Measurements from ENCODE around the gene CPA4. TPM values are rescaled to one million over a fixed set of nuclear protein-coding genes. Genes with fewer than 3 reads are reported as not detected.

The CPA4 gene
- total RNA-seq, 1 donor from 2014 or later, result not detected

DNA sequence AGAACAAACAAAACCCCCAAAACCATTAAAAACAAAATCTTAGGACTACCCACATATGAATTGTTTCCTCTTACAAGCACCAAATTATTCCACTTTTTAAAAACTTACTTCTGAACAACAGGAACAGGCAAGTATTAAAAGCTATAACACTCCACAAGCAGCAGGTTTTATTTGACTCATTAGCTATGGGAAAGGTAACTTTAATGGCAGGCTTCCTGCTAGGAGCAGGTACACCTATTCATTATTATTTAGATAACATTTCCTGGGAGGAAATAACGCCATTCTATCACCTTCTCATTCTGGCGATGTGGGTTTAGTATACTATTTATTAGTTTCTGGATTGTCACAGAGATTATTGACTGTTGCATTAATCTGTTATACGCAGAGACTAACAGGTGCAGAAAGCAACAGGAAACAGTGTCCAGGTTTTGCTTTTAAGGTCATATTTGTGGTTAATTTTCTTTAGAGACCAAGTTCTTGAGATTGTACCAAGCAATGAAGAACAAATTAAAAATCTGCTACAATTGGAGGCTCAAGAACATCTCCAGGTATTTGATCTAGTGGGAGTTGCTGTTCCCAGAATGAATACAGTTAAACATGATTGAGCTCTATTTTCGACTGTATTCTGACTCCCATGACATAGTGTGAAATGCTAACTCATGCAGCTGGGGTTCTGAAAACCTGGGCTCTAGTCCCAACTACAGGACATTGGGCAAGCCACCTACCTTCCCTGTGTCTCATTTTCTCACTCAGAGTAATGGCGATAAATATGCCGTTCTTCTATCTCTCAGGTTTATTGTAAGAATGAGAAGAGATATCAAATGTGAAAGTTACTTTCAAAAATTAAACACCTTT, 24.3 kb upstream of the CPA4 start:
- no peak for TF ChIP-seq CTCF (IDR thresholded peaks at IDR 0.05)
- ATAC-seq, result no peak

GRCh38 chr7:130269318-130269694, 23.7 kb upstream of the CPA4 start:
- Histone ChIP-seq H3K27me3 (peaks cover 8% of the 10 kb centered on the region), H3K9me3 (no peaks in the 10 kb centered on the region), H3K4me3 (no peak overlapping the region), H3K36me3 (no peaks in the 10 kb centered on the region), H3K27ac (no peak overlapping the region), H3K4me1 (peaks cover 5% of the 10 kb centered on the region)
- DNase-seq, result no peak
- TF ChIP-seq CTCF (IDR thresholded peaks at IDR 0.05), result no peak
- no peak for ATAC-seq
- intact Hi-C loops (cut with DNase I), result no loop called here

More for the DNA sequence above, 24.3 kb upstream of the CPA4 start:
- Histone ChIP-seq H3K27me3 (peaks cover 8% of the 10 kb centered on the region), H3K36me3 (no peaks in the 10 kb centered on the region), H3K27ac (no peak overlapping the region), H3K9me3 (no peaks in the 10 kb centered on the region), H3K4me1 (peaks cover 5% of the 10 kb centered on the region), H3K4me3 (no peak overlapping the region)
- DNase-seq, result no peak
- intact Hi-C loops (cut with DNase I), result no loop called here

GRCh38 chr7:130270947-130271800, 21.8 kb upstream of the CPA4 start:
- H3K4me3 ChIP-seq, result no peak overlapping the region
- DNase-seq (no peak), ATAC-seq (no peak)
- H3K9me3 ChIP-seq, result no peaks in the 10 kb centered on the region
- H3K27ac ChIP-seq, result no peak overlapping the region
- no peaks in the 10 kb centered on the region for H3K36me3 ChIP-seq
- H3K27me3 ChIP-seq, result peaks cover 16% of the 10 kb centered on the region
- H3K4me1 ChIP-seq, result peaks cover 5% of the 10 kb centered on the region
- no peak for TF ChIP-seq CTCF (IDR thresholded peaks at IDR 0.05)
- intact Hi-C loops (cut with DNase I), result no loop called here

GRCh38 chr7:130272381-130273080, 20.4 kb upstream of the CPA4 start:
- Histone ChIP-seq H3K4me3 (peak overlapping the region; percentile 26), H3K4me1 (peaks cover 5% of the 10 kb centered on the region), H3K27ac (no peak overlapping the region), H3K9me3 (no peaks in the 10 kb centered on the region), H3K27me3 (peaks cover 16% of the 10 kb centered on the region), H3K36me3 (no peaks in the 10 kb centered on the region)
- intact Hi-C loops (cut with DNase I), result no loop called here
- DNase-seq, result no peak
- no peak for TF ChIP-seq CTCF (IDR thresholded peaks at IDR 0.05)
- ATAC-seq, result no peak

DNA sequence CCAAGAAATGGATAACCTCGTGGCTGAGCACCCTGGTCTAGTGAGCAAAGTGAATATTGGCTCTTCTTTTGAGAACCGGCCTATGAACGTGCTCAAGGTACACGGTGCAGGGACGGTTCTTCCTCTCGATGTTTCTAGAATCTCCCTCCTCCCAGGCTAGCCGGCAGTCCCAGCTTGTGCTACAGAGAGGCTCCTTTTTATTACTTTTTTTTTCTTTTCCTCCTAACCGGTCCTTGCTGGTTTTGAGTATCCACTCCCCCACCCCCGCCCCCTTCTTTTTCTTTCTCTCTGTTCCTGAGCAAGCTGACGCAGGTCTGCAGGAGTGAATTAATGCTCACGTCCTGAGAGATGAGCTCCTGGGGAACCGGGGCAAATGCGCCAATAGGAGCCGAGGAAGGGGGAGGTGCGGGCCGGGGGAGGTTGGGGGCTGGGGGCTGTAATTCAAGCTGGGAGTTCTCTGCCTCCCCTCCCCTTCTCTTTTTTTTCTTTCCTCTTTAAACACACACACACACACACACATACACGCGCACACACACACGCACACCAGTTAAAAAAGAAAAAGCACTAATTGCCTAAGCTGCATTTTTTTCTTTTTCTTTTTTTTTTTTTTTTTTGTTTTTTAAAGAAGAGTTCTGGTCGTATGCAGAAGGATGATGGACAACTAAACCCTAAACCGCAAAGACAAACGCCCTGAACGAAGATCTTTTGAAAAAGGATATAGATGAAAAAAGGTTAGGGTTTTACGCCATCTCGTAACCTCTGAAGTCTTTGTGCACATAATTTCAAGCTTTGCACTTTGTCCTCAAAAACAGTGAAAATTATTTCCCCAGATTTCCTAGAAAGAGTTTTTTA, 19.7 kb upstream of the CPA4 start:
- H3K27ac ChIP-seq, result no peak overlapping the region
- DNase-seq, result no peak
- no peaks in the 10 kb centered on the region for H3K9me3 ChIP-seq
- TF ChIP-seq CTCF (IDR thresholded peaks at IDR 0.05), result no peak
- peaks cover 16% of the 10 kb centered on the region for H3K27me3 ChIP-seq
- peak overlapping the region; percentile 26 for H3K4me3 ChIP-seq
- intact Hi-C loops (cut with DNase I), result no loop called here
- H3K36me3 ChIP-seq, result no peaks in the 10 kb centered on the region
- H3K4me1 ChIP-seq, result peaks cover 5% of the 10 kb centered on the region
- peak; percentile 24 for ATAC-seq
